ENCODE measurements around the gene PGA5. TPM values are rescaled to one million over a fixed set of nuclear protein-coding genes. Genes with fewer than 3 reads are reported as not detected.
A peak's percentile ranks its signal among the peaks of the same experiment; 100 is the strongest.

The PGA5 gene
- total RNA-seq, 1 experiment from 2014 or later, result not detected

DNA sequence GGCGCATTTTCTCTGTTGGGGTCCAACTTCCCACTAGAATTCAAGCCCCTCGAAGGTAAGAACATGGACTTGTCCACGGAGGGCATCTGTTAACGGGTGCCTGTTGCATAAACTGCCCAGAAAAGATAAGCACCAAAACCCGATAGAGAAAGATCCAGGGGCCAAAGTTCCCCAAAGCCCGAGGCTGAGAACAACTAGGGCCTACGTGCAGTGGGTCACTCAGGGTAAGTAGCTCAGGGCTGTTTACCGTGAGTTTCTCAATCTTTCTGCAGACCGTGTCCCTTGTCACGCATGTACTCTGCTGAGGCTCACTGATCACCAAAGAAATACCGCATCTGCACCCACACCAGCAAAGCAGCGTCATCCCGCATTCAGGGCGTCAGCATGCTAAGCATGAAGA is 24.4 kb downstream of the PGA5 start:
- Mint-ChIP-seq H3K36me3 (ENCODE audit: insufficient read depth, unreplicated experiment) (no peaks in the 10 kb centered on the region), H3K4me3 (ENCODE audit: low read depth, unreplicated experiment) (no peak overlapping the region), H3K27me3 (ENCODE audit: unreplicated experiment) (no peaks in the 10 kb centered on the region), H3K9me3 (ENCODE audit: low read depth, unreplicated experiment) (no peaks in the 10 kb centered on the region), H3K4me1 (ENCODE audit: low read depth, unreplicated experiment) (peaks cover 7% of the 10 kb centered on the region), H3K27ac (ENCODE audit: unreplicated experiment) (no peak overlapping the region)
- TF ChIP-seq, protein P1, sequence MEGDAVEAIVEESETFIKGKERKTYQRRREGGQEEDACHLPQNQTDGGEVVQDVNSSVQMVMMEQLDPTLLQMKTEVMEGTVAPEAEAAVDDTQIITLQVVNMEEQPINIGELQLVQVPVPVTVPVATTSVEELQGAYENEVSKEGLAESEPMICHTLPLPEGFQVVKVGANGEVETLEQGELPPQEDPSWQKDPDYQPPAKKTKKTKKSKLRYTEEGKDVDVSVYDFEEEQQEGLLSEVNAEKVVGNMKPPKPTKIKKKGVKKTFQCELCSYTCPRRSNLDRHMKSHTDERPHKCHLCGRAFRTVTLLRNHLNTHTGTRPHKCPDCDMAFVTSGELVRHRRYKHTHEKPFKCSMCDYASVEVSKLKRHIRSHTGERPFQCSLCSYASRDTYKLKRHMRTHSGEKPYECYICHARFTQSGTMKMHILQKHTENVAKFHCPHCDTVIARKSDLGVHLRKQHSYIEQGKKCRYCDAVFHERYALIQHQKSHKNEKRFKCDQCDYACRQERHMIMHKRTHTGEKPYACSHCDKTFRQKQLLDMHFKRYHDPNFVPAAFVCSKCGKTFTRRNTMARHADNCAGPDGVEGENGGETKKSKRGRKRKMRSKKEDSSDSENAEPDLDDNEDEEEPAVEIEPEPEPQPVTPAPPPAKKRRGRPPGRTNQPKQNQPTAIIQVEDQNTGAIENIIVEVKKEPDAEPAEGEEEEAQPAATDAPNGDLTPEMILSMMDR (IDR thresholded peaks at IDR 0.05; ENCODE audit: unreplicated experiment), result no peak
- DNase-seq, result no peak
- intact Hi-C loops (cut with micrococcal nuclease; ENCODE audit: unreplicated experiment), result no loop called here
- CTCF ChIA-PET, result no interaction called here
- BruUV-seq (replicated peaks), result no TSS peak

DNA sequence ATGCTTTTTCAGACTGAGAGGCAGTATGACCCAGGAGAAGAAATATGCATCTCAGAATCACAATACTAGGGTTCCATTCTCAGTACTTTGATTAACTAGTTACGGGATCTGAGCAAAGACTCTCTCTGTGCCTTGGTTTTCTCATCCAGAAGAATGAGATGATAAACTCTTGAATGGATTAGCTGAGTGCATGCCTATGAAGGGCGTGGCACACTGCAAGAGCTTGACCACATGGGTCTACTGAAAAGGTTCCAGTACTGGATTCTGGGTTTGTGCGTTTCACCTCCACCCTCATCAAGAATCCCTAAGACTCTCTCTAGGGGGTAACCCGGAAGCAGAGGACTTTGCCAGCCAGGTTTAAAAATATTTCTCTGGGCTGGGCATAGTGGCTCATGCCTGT is 25.6 kb downstream of the PGA5 start:
- Mint-ChIP-seq H3K36me3 (ENCODE audit: insufficient read depth, unreplicated experiment) (no peaks in the 10 kb centered on the region), H3K9me3 (ENCODE audit: low read depth, unreplicated experiment) (no peaks in the 10 kb centered on the region), H3K4me1 (ENCODE audit: low read depth, unreplicated experiment) (peaks cover 7% of the 10 kb centered on the region), H3K27ac (ENCODE audit: unreplicated experiment) (no peak overlapping the region), H3K27me3 (ENCODE audit: unreplicated experiment) (no peaks in the 10 kb centered on the region), H3K4me3 (ENCODE audit: low read depth, unreplicated experiment) (no peak overlapping the region)
- CTCF ChIA-PET, result no interaction called here
- intact Hi-C loops (cut with micrococcal nuclease; ENCODE audit: unreplicated experiment), result no loop called here
- no TSS peak for BruUV-seq (replicated peaks)
- TF ChIP-seq, protein P1 (IDR thresholded peaks at IDR 0.05; ENCODE audit: unreplicated experiment), result no peak
- DNase-seq, result peak; percentile 11

DNA sequence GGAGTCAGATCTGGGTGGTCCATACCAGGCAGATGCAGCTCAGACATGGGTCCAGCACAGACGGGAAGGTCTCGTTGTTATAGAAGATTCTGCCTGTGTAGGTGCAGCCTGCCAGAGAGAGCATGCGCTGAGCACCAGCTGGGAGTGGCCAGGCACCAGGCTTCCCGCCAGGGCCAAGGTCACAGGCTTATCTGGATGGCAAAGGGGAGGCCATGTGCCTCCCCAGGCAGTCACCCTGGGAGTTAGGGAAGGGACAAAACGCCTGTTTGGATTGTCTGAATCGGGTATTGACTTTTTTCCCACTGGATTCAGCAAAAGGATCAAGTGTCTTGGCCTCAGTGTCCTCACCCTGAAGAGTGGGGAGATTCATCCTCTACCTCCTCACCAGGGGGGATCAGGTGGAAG is 26.5 kb downstream of the PGA5 start:
- intact Hi-C loops (cut with micrococcal nuclease; ENCODE audit: unreplicated experiment), result no loop called here
- no peak overlapping the region for H3K4me3 Mint-ChIP-seq (ENCODE audit: low read depth, unreplicated experiment)
- no peak overlapping the region for H3K27ac Mint-ChIP-seq (ENCODE audit: unreplicated experiment)
- H3K27me3 Mint-ChIP-seq (ENCODE audit: unreplicated experiment), result no peaks in the 10 kb centered on the region
- CTCF ChIA-PET, result no interaction called here
- H3K36me3 Mint-ChIP-seq (ENCODE audit: insufficient read depth, unreplicated experiment), result no peaks in the 10 kb centered on the region
- H3K4me1 Mint-ChIP-seq (ENCODE audit: low read depth, unreplicated experiment), result peaks cover 7% of the 10 kb centered on the region
- TF ChIP-seq, protein P1 (IDR thresholded peaks at IDR 0.05; ENCODE audit: unreplicated experiment), result no peak
- BruUV-seq (replicated peaks), result no TSS peak
- no peak for DNase-seq
- H3K9me3 Mint-ChIP-seq (ENCODE audit: low read depth, unreplicated experiment), result no peaks in the 10 kb centered on the region

DNA sequence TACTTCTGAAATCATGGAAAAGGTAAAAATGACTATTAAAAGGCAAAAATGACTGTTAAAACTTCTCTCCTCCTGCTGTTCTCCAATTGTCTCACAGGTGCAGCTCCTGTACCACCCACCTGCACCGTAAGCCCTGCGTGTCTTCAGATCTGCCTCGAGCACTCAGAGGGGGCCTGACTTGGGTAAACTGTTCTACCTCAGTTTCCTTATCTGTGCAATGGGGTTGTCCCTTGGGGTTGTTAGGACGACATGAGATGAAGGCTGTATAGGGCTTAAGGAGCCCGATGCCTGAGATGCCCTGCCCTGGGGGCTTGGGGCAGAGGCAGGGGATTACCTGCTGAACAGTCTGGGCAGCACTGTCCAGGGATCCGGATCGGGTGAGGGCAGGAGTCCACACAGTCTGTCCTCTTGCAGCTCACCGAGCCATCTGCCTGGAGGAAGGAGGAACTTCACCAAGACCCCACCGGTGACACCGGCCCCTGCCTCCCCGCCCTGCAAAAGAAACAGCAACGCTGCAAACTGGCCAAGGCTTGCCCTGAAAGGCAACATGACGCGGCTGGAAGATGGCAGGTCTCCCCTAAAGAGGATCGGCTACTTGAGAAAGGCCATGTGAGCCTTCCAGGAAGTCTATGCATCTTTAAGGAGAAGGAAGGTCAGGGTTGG is 27.7 kb downstream of the PGA5 start:
- Mint-ChIP-seq H3K4me3 (ENCODE audit: low read depth, unreplicated experiment) (no peak overlapping the region), H3K36me3 (ENCODE audit: insufficient read depth, unreplicated experiment) (no peaks in the 10 kb centered on the region), H3K27me3 (ENCODE audit: unreplicated experiment) (peaks cover under 1% of the 10 kb centered on the region), H3K27ac (ENCODE audit: unreplicated experiment) (no peak overlapping the region), H3K4me1 (ENCODE audit: low read depth, unreplicated experiment) (peaks cover 7% of the 10 kb centered on the region), H3K9me3 (ENCODE audit: low read depth, unreplicated experiment) (no peaks in the 10 kb centered on the region)
- intact Hi-C loops (cut with micrococcal nuclease; ENCODE audit: unreplicated experiment), result no loop called here
- no TSS peak for BruUV-seq (replicated peaks)
- CTCF ChIA-PET, result no interaction called here
- no peak for DNase-seq
- TF ChIP-seq, protein P1 (IDR thresholded peaks at IDR 0.05; ENCODE audit: unreplicated experiment), result no peak

Measured in Calu3 (cell line).